Endometrial microvascular endothelial cells (primary cell): ENCODE measurements around the gene CLCN1. TPM values are rescaled to one million over a fixed set of nuclear protein-coding genes. Genes with fewer than 3 reads are reported as not detected.
"Not testable (repeated sequence)": the region's sequence is repeated elsewhere in the genome, so short reads cannot be mapped to it uniquely, and the experiment has no call there.

Experiments used
- in situ Hi-C: cut with HindIII; loops from 2 replicates; pipeline ENCODE4 v1.10.0; 2017; ENCODE audit warnings: low sequenced_read_pairs, low pct_unique_long_range_greater_than_20kb; ENCODE audit errors: inconsistent ontology term
- total RNA-seq: library from RNA; depleted of rRNA; stranded (reverse); fragments of >200 nt; gene quantifications from one replicate; pipeline ENCODE4 v1.2.3, GENCODE V29; 2015; ENCODE audit errors: inconsistent ontology term

Gene CLCN1
- total RNA-seq, 1 donor from 2014 or later: not detected

- in situ Hi-C loops: no loop called here
These were observed 74.9 kb downstream of the CLCN1 start for GRCh38 chr7:143390773-143391317.

GRCh38 chr7:143391462-143392404 lies 75.8 kb downstream of the CLCN1 start:
- in situ Hi-C loops: no loop called here

- in situ Hi-C loops: not testable (repeated sequence)
These were observed 76.5 kb downstream of the CLCN1 start for GRCh38 chr7:143392427-143392826.

- in situ Hi-C loops: no loop called here
These were observed 77.0 kb downstream of the CLCN1 start for GRCh38 chr7:143392875-143393266.

- in situ Hi-C loops: no loop called here
These were observed 77.5 kb downstream of the CLCN1 start for GRCh38 chr7:143393267-143394041.

GRCh38 chr7:143394068-143394467 lies 78.2 kb downstream of the CLCN1 start:
- in situ Hi-C loops: no loop called here

- in situ Hi-C loops: no loop called here
These were observed 78.9 kb downstream of the CLCN1 start for GRCh38 chr7:143394777-143395176.

GRCh38 chr7:143395187-143396149 lies 79.6 kb downstream of the CLCN1 start:
- in situ Hi-C loops: no loop called here

- in situ Hi-C loops: no loop called here
These were observed 80.3 kb downstream of the CLCN1 start for GRCh38 chr7:143396182-143396581.

- in situ Hi-C loops: no loop called here
These were observed 81.0 kb downstream of the CLCN1 start for GRCh38 chr7:143396625-143397556.

- in situ Hi-C loops: no loop called here
These were observed 82.0 kb downstream of the CLCN1 start for GRCh38 chr7:143397710-143398530.

- in situ Hi-C loops: no loop called here
These were observed 82.7 kb downstream of the CLCN1 start for GRCh38 chr7:143398616-143399015.

- in situ Hi-C loops: no loop called here
These were observed 83.2 kb downstream of the CLCN1 start for GRCh38 chr7:143399151-143399550.

GRCh38 chr7:143399642-143400041 lies 83.7 kb downstream of the CLCN1 start:
- in situ Hi-C loops: no loop called here

- in situ Hi-C loops: no loop called here
These were observed 85.4 kb downstream of the CLCN1 start for GRCh38 chr7:143401265-143401664.
